Adrenal gland (tissue), 5 donors: ENCODE data around the gene LPP.

ENCODE experiments used
- CTCF ChIP-seq, 6 experiments: fragments of 450-650 bp in 4 of 6; fragments of 200-600 bp in 2 of 6; sonication (generic) in 1 of 6; IDR thresholded peaks; 1 replicate in 5 of 6; 2 replicates in 1 of 6; pipeline versions ENCODE4 v1.5.1 to v1.8.0; 2016 to 2021; ENCODE audit warnings: antibody characterized with exemption in 6 of 6, mild to moderate bottlenecking in 2 of 6, moderate library complexity in 1 of 6
- POLR2A ChIP-seq, 2 donors: fragments of 450-650 bp; IDR thresholded peaks; one replicate each; pipeline ENCODE4 v1.6.1; 2017; ENCODE audit warnings: antibody characterized with exemption in 2 of 2, mild to moderate bottlenecking in 2 of 2, moderate library complexity in 1 of 2
- donor health status: DM: no; HTN: no; CAD: no.

GRCh38 chr3:188353426-188353825 is 199.5 kb downstream of the LPP start:
- TF ChIP-seq CTCF (IDR thresholded peaks at IDR 0.05) (no peak), POLR2A (IDR thresholded peaks at IDR 0.05) (no peak)
